ENCODE data around the gene SLC25A29.
"Not testable (repeated sequence)": the region's sequence is repeated elsewhere in the genome, so short reads cannot be mapped to it uniquely, and the experiment has no call there.

SLC25A29 gene

DNA sequence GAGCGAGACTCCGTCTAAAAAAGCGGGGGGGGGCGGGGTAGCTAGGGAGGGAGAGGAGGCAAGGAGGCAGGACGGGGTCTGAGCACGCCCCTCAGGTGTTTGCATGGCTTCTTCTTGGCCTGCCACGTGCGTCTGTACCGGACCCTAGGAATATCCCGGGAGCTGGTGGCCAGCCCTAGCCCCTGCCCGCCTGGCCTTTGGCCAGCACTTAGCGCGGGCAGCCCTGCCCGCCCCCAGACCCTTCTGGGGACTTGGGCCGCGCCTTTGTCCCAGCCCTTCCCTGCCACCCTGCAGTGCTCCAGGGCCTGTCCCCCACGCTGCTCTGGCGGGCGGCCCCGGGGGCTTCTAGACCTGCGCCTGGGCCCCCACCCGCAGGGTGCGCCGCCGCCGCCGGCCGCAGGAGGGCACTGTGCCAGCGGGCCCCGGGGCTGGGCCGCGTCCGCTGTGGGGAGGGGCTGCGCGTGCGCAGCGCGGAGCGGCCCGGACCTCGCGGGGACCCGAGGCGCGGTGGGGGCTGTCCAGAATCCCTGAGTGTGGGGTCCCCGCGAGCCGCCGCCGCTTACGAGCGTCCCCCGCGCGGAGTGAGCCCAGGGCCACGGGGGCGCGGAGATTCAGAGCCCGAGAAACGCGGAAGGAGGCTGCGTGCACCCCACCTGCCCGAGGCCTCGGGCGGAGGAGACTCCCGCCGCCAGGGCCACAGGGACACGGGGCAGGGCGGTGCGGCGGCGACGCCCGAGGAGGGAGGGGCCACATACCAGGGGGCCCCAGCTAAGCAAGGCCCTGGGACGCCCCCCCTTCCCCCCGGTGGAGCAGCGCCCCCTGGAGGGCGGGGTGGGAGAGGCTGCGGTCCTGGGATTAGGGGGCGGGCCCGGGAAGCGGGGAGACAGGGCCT is 21.0 kb downstream of the SLC25A29 start:
- H3K4me1 Mint-ChIP-seq: peaks cover 66% of the 10 kb centered on the region
- H3K4me3 Mint-ChIP-seq: peak overlapping the region; percentile 31
- TF ChIP-seq, protein P1, sequence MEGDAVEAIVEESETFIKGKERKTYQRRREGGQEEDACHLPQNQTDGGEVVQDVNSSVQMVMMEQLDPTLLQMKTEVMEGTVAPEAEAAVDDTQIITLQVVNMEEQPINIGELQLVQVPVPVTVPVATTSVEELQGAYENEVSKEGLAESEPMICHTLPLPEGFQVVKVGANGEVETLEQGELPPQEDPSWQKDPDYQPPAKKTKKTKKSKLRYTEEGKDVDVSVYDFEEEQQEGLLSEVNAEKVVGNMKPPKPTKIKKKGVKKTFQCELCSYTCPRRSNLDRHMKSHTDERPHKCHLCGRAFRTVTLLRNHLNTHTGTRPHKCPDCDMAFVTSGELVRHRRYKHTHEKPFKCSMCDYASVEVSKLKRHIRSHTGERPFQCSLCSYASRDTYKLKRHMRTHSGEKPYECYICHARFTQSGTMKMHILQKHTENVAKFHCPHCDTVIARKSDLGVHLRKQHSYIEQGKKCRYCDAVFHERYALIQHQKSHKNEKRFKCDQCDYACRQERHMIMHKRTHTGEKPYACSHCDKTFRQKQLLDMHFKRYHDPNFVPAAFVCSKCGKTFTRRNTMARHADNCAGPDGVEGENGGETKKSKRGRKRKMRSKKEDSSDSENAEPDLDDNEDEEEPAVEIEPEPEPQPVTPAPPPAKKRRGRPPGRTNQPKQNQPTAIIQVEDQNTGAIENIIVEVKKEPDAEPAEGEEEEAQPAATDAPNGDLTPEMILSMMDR (IDR thresholded peaks at IDR 0.05): peak; percentile 70
- peaks cover 11% of the 10 kb centered on the region for H3K36me3 Mint-ChIP-seq (ENCODE audit: low read depth)
- no peak overlapping the region for H3K27ac Mint-ChIP-seq
- H3K9me3 Mint-ChIP-seq: no peaks in the 10 kb centered on the region
- H3K27me3 Mint-ChIP-seq (ENCODE audit: low read depth, poor library complexity): peaks cover 8% of the 10 kb centered on the region
- DNase-seq: peak; percentile 86

DNA sequence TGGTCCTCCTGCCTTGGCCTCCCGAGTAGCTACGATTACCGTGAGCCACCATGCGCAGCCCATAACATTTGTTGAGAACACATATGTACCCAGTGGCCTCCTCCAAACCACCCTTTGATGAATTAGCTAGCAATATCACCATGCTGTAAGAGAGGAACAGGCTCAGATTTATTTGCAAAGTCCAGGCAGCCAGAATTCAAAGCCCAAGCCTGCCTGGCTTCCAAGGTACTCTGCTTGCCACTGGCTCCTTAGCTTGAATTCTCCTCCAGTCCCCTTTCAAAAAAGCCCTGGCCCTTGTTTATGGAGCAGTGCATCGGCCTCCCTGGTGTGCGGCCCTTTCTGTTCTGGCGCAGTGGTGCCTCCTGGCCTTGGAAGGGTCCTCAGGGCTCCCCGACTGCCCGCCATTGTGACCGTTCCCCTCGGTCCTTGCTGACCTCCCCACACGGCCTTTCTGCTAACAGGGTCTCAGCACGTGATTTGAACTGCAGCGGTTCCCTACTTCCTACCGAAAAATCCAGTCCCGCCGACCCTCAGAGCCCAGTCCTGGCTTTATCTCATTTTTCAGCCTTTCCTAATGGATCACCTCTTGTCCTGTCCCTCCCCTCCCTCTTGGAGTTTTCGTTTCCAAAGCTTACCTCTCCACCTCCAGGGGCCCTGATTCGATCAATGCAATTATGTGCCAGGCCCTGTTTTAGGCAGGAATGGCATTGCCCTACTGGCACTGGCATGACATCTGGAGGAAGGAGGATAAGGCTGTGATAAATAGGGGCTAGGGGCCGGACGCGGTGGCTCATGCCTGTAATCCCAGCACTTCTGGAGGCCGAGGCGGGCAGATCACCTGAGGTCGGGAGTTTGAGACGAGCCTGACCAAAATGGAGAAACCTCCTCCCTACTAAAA is 22.0 kb downstream of the SLC25A29 start:
- peaks cover 8% of the 10 kb centered on the region for H3K27me3 Mint-ChIP-seq (ENCODE audit: low read depth, poor library complexity)
- H3K4me1 Mint-ChIP-seq: peaks cover 63% of the 10 kb centered on the region
- TF ChIP-seq, protein P1 (IDR thresholded peaks at IDR 0.05): no peak
- H3K27ac Mint-ChIP-seq: peak overlapping the region; percentile 39
- peaks cover 16% of the 10 kb centered on the region for H3K36me3 Mint-ChIP-seq (ENCODE audit: low read depth)
- no peak for DNase-seq
- H3K9me3 Mint-ChIP-seq: no peaks in the 10 kb centered on the region
- H3K4me3 Mint-ChIP-seq: peak overlapping the region; percentile 31

DNA sequence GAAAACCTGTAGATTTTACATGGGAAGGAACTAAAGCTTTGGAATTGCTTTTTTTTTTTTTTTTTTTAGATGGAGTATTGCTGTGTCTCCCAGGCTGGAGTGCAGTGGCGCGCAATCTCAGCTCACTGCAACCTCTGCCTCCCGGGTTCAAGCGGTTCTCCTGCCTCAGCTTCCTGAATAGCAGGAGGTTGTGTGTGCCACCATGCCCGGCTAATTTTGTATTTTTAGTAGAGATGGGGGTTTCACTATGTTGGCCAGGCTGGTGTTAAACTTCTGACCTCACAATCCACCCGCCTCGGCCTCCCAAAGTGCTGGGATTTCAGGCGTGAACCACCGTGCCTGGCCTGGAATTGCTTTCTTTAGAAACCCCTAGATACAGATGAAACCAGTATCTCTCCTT is 22.8 kb downstream of the SLC25A29 start:
- H3K4me1 Mint-ChIP-seq: peaks cover 55% of the 10 kb centered on the region
- not testable (repeated sequence) for DNase-seq; H3K27me3 Mint-ChIP-seq (ENCODE audit: low read depth, poor library complexity); H3K27ac Mint-ChIP-seq; H3K4me3 Mint-ChIP-seq; H3K9me3 Mint-ChIP-seq
- peaks cover 10% of the 10 kb centered on the region for H3K36me3 Mint-ChIP-seq (ENCODE audit: low read depth)

DNA sequence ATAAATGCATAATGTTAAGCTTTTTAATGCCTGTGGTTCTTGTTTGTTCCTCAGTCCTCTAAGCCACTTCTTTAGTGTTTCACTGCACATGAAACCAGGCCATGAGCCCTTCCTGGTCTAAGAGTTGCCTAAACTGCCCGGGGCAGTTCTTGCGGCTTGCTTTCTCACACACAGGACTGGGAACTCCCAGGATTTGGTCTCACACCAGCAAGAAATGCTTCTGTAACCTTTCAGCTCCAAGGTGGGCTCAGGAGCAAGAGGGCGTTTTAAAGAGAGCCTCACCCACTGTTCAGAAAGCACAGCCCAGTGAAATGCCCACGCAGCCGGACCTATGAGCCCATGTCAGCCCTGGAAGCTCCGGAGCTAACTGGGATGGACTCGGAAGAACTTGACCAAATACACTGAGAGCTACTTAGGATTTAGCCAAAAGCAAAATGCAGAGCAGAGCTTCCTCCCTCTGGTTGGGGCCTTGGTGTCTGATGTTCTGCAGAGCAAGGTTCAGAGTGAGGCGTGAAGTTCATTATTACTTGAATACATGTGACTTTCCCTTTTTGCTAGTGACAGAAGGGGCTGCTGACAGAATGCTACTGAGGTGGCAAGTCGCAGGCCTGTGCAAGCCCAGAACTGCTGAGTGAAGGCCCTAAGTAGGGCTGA is 23.4 kb downstream of the SLC25A29 start:
- no peak for DNase-seq
- Mint-ChIP-seq H3K27ac (peak overlapping the region; percentile 91), H3K9me3 (no peaks in the 10 kb centered on the region)

DNA sequence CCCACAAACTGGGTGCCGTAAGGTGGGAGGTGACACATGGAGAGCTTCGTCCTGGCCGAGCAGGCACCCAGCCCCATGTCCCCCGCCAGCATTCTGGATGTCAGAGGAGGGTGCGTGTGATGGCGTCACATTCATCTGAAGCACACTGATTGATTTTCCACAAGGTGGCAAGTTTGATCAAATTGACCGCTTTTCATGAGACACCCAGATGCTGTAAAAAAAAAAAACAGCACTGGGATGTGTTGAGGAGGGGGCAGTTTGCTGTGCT is 24.2 kb downstream of the SLC25A29 start:
- Mint-ChIP-seq H3K27ac (no peak overlapping the region), H3K4me3 (no peak overlapping the region), H3K36me3 (ENCODE audit: low read depth) (peaks cover 14% of the 10 kb centered on the region), H3K9me3 (no peaks in the 10 kb centered on the region), H3K4me1 (peaks cover 44% of the 10 kb centered on the region), H3K27me3 (ENCODE audit: low read depth, poor library complexity) (peaks cover 8% of the 10 kb centered on the region)
- no peak for DNase-seq
- TF ChIP-seq, protein P1 (IDR thresholded peaks at IDR 0.05): no peak

More for the DNA sequence above, 23.4 kb downstream of the SLC25A29 start:
- TF ChIP-seq, protein P1 (IDR thresholded peaks at IDR 0.05): no peak
- Mint-ChIP-seq H3K36me3 (ENCODE audit: low read depth) (peaks cover 10% of the 10 kb centered on the region), H3K4me3 (no peak overlapping the region), H3K27me3 (ENCODE audit: low read depth, poor library complexity) (peaks cover 8% of the 10 kb centered on the region), H3K4me1 (peaks cover 52% of the 10 kb centered on the region)
